Astrocyte (in vitro differentiated cells and primary cell): ENCODE measurements around the gene RBM25. TPM values are rescaled to one million over a fixed set of nuclear protein-coding genes. Genes with fewer than 3 reads are reported as not detected.
A peak's percentile ranks its signal among the peaks of the same experiment; 100 is the strongest.
"Not testable (repeated sequence)": the region's sequence is repeated elsewhere in the genome, so short reads cannot be mapped to it uniquely, and the experiment has no call there.

Experiments used
- DNase-seq: peaks from one replicate; pipeline ENCODE4 v3.0.0-alpha.2; 2010; ENCODE audit warnings: low read depth
- FAIRE-seq: peaks from 2 replicates; lab custom pipeline; 2011; peaks lifted over from hg19 to GRCh38; lab: Jason Lieb, UNC
- H2AFZ ChIP-seq: 2 replicates; pipeline ENCODE4 v1.6.0; 2012; ENCODE audit warnings: low read depth, low read length, inconsistent platforms
- H3K27ac ChIP-seq: 2 replicates; pipeline ENCODE4 v1.5.1; 2011; ENCODE audit warnings: low read depth, low read length, inconsistent platforms
- H3K27me3 ChIP-seq: 2 replicates; pipeline ENCODE4 v1.6.0; 2011; ENCODE audit warnings: low read length, inconsistent platforms; ENCODE audit not compliant: insufficient read depth
- H3K36me3 ChIP-seq: 2 replicates; pipeline ENCODE4 v1.5.1; 2011; ENCODE audit warnings: low read length, inconsistent platforms; ENCODE audit not compliant: insufficient read depth
- H3K4me1 ChIP-seq: 2 replicates; pipeline ENCODE4 v1.5.1; 2011; ENCODE audit warnings: low read length, inconsistent platforms; ENCODE audit not compliant: insufficient read depth
- H3K4me2 ChIP-seq: 2 replicates; pipeline ENCODE4 v1.6.0; 2012; ENCODE audit warnings: low read length, inconsistent platforms
- H3K4me3 ChIP-seq: 2 replicates; pipeline ENCODE4 v1.5.1; 2011; ENCODE audit warnings: low read depth, mild to moderate bottlenecking, low read length, inconsistent platforms; ENCODE audit not compliant: insufficient read depth
- H3K79me2 ChIP-seq: 2 replicates; pipeline ENCODE4 v1.6.0; 2012; ENCODE audit warnings: mild to moderate bottlenecking, low read length, inconsistent platforms; ENCODE audit not compliant: insufficient read depth
- H3K9ac ChIP-seq: 2 replicates; pipeline ENCODE4 v1.6.0; 2012; ENCODE audit warnings: mild to moderate bottlenecking, low read length, inconsistent platforms
- H3K9me3 ChIP-seq: 2 replicates; pipeline ENCODE4 v1.5.1; 2012; ENCODE audit warnings: low read depth, mild to moderate bottlenecking, low read length, inconsistent platforms; ENCODE audit not compliant: insufficient read depth
- H4K20me1 ChIP-seq: 2 replicates; pipeline ENCODE4 v1.6.0; 2012; ENCODE audit warnings: low read length, inconsistent platforms; ENCODE audit not compliant: insufficient read depth
- H3K27ac Mint-ChIP-seq: one replicate; pipeline ENCODE4 v1.8.0; 2021; ENCODE audit warnings: mild to moderate bottlenecking, mixed read lengths; ENCODE audit not compliant: unreplicated experiment
- H3K27me3 Mint-ChIP-seq: one replicate; pipeline ENCODE4 v1.8.0; 2021; ENCODE audit warnings: low read depth, mixed read lengths; ENCODE audit not compliant: unreplicated experiment
- H3K36me3 Mint-ChIP-seq: one replicate; pipeline ENCODE4 v1.8.0; 2021; ENCODE audit warnings: low read depth, mixed read lengths; ENCODE audit not compliant: unreplicated experiment
- H3K4me1 Mint-ChIP-seq: one replicate; pipeline ENCODE4 v1.8.0; 2021; ENCODE audit warnings: low read depth, mixed read lengths; ENCODE audit not compliant: unreplicated experiment
- H3K4me3 Mint-ChIP-seq: one replicate; pipeline ENCODE4 v1.8.0; 2021; ENCODE audit warnings: mild to moderate bottlenecking, moderate library complexity, mixed read lengths; ENCODE audit not compliant: unreplicated experiment
- H3K9me3 Mint-ChIP-seq: one replicate; pipeline ENCODE4 v1.8.0; 2021; ENCODE audit warnings: mild to moderate bottlenecking, mixed read lengths; ENCODE audit not compliant: unreplicated experiment
- CTCF ChIP-seq: IDR thresholded peaks from 2 replicates; pipeline ENCODE4 v1.5.1; 2011; ENCODE audit warnings: low read depth, mild to moderate bottlenecking, inconsistent platforms, low read length, moderate library complexity; ENCODE audit not compliant: insufficient read depth
- EZH2 ChIP-seq: IDR thresholded peaks from 2 replicates; pipeline ENCODE4 v1.6.1; 2012; ENCODE audit warnings: mild to moderate bottlenecking, low read length, inconsistent platforms; ENCODE audit not compliant: insufficient read depth
- total RNA-seq: library from RNA; stranded (reverse); gene quantifications from 2 replicates; pipeline ENCODE4 v1.2.1, GENCODE V29; 2021

Gene RBM25
- total RNA-seq, 1 donor from 2014 or later, result 101 TPM

GRCh38 chr14:73016011-73016410 is 42.3 kb upstream of the RBM25 start:
- H3K4me3 Mint-ChIP-seq, H2AFZ ChIP-seq, DNase-seq, H3K4me1 ChIP-seq, H3K9me3 Mint-ChIP-seq, H3K27ac ChIP-seq, H3K27me3 Mint-ChIP-seq, H3K36me3 ChIP-seq, H3K9me3 ChIP-seq, FAIRE-seq, H3K4me2 ChIP-seq, H3K9ac ChIP-seq, H3K27me3 ChIP-seq, H3K4me3 ChIP-seq, H3K27ac Mint-ChIP-seq: not testable (repeated sequence)
- Mint-ChIP-seq H3K36me3 (peaks cover 22% of the 10 kb centered on the region), H3K4me1 (peaks cover 15% of the 10 kb centered on the region)
- Histone ChIP-seq H4K20me1 (peaks cover 75% of the 10 kb centered on the region), H3K79me2 (peaks cover 52% of the 10 kb centered on the region)

- peaks cover 23% of the 10 kb centered on the region for H3K4me1 Mint-ChIP-seq
- peaks cover 2% of the 10 kb centered on the region for H3K9me3 Mint-ChIP-seq
- H3K27ac Mint-ChIP-seq, result no peak overlapping the region
- Histone ChIP-seq H3K4me3 (no peak overlapping the region), H4K20me1 (peaks cover 73% of the 10 kb centered on the region), H2AFZ (no peak overlapping the region), H3K9ac (no peak overlapping the region), H3K27ac (no peak overlapping the region), H3K27me3 (no peaks in the 10 kb centered on the region), H3K4me1 (no peaks in the 10 kb centered on the region), H3K9me3 (no peaks in the 10 kb centered on the region), H3K79me2 (peaks cover 72% of the 10 kb centered on the region), H3K4me2 (peak overlapping the region; percentile 48), H3K36me3 (peaks cover 19% of the 10 kb centered on the region)
- no peak for DNase-seq
- H3K4me3 Mint-ChIP-seq, result peak overlapping the region; percentile 72
- H3K36me3 Mint-ChIP-seq, result peaks cover 22% of the 10 kb centered on the region
- TF ChIP-seq CTCF, result no peak
- no peak for TF ChIP-seq EZH2
- no peak for FAIRE-seq
- no peaks in the 10 kb centered on the region for H3K27me3 Mint-ChIP-seq
These were observed 36.3 kb upstream of the RBM25 start for GRCh38 chr14:73022051-73022450.

- Histone ChIP-seq H4K20me1 (peaks cover 43% of the 10 kb centered on the region), H3K4me1 (no peaks in the 10 kb centered on the region), H3K79me2 (peaks cover 53% of the 10 kb centered on the region), H3K27ac (no peak overlapping the region), H3K9me3 (no peaks in the 10 kb centered on the region), H3K4me2 (peak overlapping the region; percentile 97), H3K27me3 (no peaks in the 10 kb centered on the region), H3K9ac (peak overlapping the region; percentile 90), H2AFZ (no peak overlapping the region), H3K4me3 (peak overlapping the region; percentile 83), H3K36me3 (peaks cover 19% of the 10 kb centered on the region)
- peaks cover 23% of the 10 kb centered on the region for H3K4me1 Mint-ChIP-seq
- H3K36me3 Mint-ChIP-seq, result peaks cover 15% of the 10 kb centered on the region
- H3K27me3 Mint-ChIP-seq, result no peaks in the 10 kb centered on the region
- no peaks in the 10 kb centered on the region for H3K9me3 Mint-ChIP-seq
- peak overlapping the region; percentile 94 for H3K4me3 Mint-ChIP-seq
- FAIRE-seq, result no peak
- no peak for DNase-seq
- no peak overlapping the region for H3K27ac Mint-ChIP-seq
- no peak for TF ChIP-seq EZH2
- TF ChIP-seq CTCF, result no peak
These were observed 32.8 kb upstream of the RBM25 start for GRCh38 chr14:73025544-73025943.
